HUES64 (cell line): ENCODE measurements around the gene AGPAT4.

Experiments
- H3K27ac ChIP-seq: 2 replicates; pipeline ENCODE4 v1.7.0; 2013; ENCODE audit warnings: low read depth, low read length, inconsistent platforms
- H3K27me3 ChIP-seq: 2 replicates; pipeline ENCODE4 v1.6.1; 2013; ENCODE audit warnings: mild to moderate bottlenecking, low read length; ENCODE audit not compliant: insufficient read depth
- H3K36me3 ChIP-seq: 2 replicates; pipeline ENCODE4 v1.6.1; 2013; ENCODE audit warnings: mild to moderate bottlenecking, low read length; ENCODE audit not compliant: insufficient read depth
- H3K4me1 ChIP-seq: 2 replicates; pipeline ENCODE4 v1.6.1; 2013; ENCODE audit warnings: mild to moderate bottlenecking, low read length, moderate library complexity; ENCODE audit not compliant: insufficient read depth
- H3K4me3 ChIP-seq: 2 replicates; pipeline ENCODE4 v1.5.1; 2013; ENCODE audit warnings: mild to moderate bottlenecking, low read length, moderate library complexity
- H3K9ac ChIP-seq: 2 replicates; pipeline ENCODE4 v1.6.1; 2013; ENCODE audit warnings: mild to moderate bottlenecking, low read depth, low read length
- H3K9me3 ChIP-seq: 2 replicates; pipeline ENCODE4 v1.6.1; 2013; ENCODE audit warnings: low read depth, low read length; ENCODE audit not compliant: insufficient read depth
- WGBS: fragments of 150-250, 120-280 bp; methylation state at CpG from one replicate; pipeline ENCODE4 v1.1.7; 2013; ENCODE audit warnings: missing lambda C conversion rate; 5-methylcytosine and 5-hydroxymethylcytosine counted together

The AGPAT4 gene

DNA sequence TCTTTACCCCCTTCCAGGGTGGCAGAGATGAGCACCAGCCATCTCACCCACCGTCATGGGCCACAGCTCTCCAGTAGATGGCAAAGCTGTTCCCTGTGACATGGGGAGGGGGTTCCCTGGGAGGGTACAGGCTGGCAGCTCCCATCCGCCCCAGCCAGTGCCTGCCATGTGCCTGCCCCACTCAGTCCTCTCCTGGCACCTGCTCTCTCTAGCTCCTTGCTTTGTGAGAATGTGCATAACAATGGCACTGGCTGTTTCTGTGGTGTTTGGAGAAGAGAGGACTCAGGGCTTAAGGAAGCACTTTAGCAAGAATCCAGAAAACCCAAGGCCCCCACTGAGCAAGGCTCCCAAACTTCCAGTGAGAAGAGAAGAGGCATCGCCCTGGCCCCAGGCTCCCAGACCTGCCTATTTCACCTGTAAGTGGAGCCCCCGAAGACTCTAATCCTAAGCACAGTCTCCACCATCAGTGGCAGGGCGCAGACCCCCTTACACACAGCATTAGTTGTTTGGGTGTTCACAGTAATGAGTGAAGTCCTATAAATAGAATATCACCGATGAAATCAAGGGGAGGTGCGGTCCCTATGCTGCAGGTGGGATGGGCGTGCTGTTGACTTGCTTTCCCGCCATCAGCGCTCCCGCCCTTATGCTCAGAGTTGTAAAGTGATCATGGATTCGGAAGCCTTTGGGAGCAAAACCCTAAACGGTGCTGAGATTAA lies 110.2 kb downstream of the AGPAT4 start:
- no peaks in the 10 kb centered on the region for H3K9me3 ChIP-seq
- H3K9ac ChIP-seq, result no peak overlapping the region
- peak overlapping the region; percentile 35; the same call in 1 of the 2 replicates for H3K27ac ChIP-seq
- H3K4me1 ChIP-seq, result peaks cover 24% of the 10 kb centered on the region
- peaks cover 53% of the 10 kb centered on the region for H3K36me3 ChIP-seq
- 87% methylated on average over 12 of the region's 13 CpGs for WGBS
- H3K4me3 ChIP-seq, result no peak overlapping the region
- H3K27me3 ChIP-seq, result no peaks in the 10 kb centered on the region

DNA sequence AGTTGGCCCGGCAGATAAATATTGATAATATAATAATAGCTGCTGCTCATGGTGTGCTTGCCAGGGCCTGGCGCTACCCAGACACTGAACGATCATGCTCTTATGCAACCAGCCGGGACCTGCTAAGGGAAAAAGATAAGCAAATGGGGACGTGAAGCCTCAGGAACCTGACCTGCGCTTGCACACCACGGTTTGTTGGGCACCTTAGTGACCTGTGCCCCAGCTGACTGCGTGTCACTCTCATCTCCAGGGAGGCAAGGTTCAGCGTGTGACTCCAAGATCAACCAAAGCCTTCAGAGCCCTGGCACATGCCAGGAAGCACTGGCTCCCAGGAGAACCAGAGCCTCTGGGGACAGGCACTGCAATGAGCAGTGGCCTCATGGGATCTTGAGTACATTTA lies 111.1 kb downstream of the AGPAT4 start:
- 92% methylated on average over 9 of the region's 9 CpGs for WGBS
- H3K36me3 ChIP-seq, result peaks cover 58% of the 10 kb centered on the region
- H3K4me3 ChIP-seq, result no peak overlapping the region
- H3K4me1 ChIP-seq, result peaks cover 18% of the 10 kb centered on the region
- no peak overlapping the region for H3K9ac ChIP-seq
- H3K9me3 ChIP-seq, result no peaks in the 10 kb centered on the region
- H3K27ac ChIP-seq, result no peak overlapping the region
- no peaks in the 10 kb centered on the region for H3K27me3 ChIP-seq

DNA sequence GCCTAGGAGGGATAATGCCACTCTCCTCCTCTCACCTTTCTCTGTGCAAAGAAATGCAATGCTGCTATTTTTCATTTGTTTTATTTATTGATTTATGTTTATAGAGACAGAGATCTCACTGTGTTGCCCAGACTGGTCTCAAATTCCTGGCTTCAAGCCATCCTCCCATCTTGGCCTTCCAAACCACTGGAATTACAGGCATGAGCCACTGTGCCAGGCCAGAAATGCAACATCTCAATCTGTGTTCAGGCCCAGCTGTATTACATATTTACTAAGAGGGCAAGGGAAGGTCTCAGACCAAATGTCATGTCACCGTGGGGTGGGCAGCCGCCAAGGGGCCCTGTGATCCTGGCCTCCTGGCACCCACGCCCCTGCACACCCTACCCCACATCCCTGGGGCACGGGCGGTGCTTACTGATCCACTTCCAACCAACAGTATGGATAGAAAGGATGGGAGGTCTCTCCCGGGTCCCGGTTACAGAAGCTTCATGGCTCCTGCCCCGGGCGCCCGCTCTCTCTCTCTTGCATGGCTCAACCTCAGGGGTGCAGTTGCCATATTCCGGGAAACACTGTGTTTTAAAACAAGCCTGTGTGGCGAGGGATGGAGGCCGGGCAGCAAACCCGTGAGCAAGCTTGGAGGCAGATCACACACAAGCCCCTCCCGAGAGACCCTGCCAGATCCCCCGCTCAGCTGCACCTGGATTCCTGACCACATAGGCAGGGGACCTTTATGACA lies 111.8 kb downstream of the AGPAT4 start:
- Histone ChIP-seq H3K27me3 (no peaks in the 10 kb centered on the region), H3K4me1 (peaks cover 14% of the 10 kb centered on the region), H3K4me3 (no peak overlapping the region), H3K36me3 (peaks cover 62% of the 10 kb centered on the region), H3K9ac (no peak overlapping the region), H3K27ac (no peak overlapping the region), H3K9me3 (no peaks in the 10 kb centered on the region)
- WGBS, result 96% methylated on average over 16 of the region's 16 CpGs

DNA sequence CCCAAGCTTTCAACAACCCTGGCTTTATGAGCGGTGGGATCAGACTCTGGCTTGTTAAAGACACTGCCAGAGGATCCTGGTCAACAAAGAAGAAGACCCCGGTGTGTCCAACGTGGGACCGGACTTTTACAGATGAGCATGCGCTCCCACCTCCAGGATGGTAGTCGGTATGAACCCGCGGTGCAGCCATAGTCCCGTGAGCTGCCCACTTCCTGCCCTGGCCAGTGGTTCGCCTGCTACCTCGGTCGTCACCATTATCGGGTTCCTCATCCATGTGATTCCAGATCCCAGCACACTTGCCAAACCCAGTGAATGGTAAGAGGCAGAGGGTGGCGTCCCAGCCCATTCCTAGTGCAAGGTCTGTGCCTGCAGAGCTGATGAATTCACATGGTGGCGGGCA lies 112.7 kb downstream of the AGPAT4 start:
- H3K27ac ChIP-seq, result no peak overlapping the region
- H3K9me3 ChIP-seq, result no peaks in the 10 kb centered on the region
- H3K9ac ChIP-seq, result no peak overlapping the region
- peaks cover 63% of the 10 kb centered on the region for H3K36me3 ChIP-seq
- WGBS, result 95% methylated on average over 15 of the region's 15 CpGs
- H3K27me3 ChIP-seq, result no peaks in the 10 kb centered on the region
- no peak overlapping the region for H3K4me3 ChIP-seq
- H3K4me1 ChIP-seq, result peaks cover 14% of the 10 kb centered on the region

DNA sequence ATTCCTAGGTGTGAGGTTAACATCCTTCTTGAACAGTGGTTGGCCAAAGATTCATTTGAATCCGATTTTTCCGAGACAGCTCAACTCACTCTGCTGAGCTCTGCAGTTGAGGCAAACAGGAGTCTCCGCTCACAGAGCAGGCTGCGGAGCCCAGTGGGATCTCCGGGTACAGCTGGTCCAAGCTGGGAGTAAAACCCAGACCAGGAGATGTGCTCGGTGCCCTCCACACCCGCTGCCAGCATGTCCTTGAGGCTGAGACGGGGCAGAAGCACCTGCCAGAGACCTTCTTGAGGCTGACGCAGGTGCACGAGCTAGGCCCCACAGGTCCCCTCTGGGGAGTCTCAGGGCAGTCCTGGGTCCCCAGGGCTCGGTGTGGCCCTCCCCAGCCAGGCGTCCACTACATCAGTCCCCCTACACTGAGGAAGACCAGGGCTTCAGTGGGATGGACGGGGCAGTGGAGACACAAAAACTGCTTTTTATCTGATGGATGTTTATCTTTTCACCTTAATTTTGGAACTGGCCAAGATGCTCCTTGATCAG lies 119.0 kb downstream of the AGPAT4 start:
- peaks cover 55% of the 10 kb centered on the region for H3K36me3 ChIP-seq
- no peak overlapping the region for H3K27ac ChIP-seq
- H3K4me3 ChIP-seq, result no peak overlapping the region
- 96% methylated on average over 13 of the region's 13 CpGs for WGBS
- no peaks in the 10 kb centered on the region for H3K9me3 ChIP-seq
- H3K4me1 ChIP-seq, result no peaks in the 10 kb centered on the region
- H3K9ac ChIP-seq, result no peak overlapping the region
- no peaks in the 10 kb centered on the region for H3K27me3 ChIP-seq

DNA sequence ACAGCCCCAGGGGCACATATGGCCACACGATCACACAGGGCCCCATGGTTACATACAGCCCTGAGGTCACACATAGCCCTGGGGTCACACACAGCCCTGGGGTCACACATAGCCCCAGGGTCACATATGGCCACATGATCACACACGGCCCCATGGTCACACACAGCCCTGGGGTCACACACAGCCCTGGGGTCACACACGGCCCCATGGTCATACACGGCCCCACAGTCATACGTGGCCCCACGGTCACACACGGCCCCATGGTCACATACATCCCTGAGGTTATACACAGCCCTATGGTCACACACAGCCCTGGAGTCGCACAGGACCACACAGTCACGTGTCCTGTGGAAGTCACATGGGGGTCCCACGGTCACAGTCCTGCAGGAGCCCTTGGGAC lies 120.1 kb downstream of the AGPAT4 start:
- no peak overlapping the region for H3K9ac ChIP-seq
- H3K9me3 ChIP-seq, result no peaks in the 10 kb centered on the region
- H3K4me3 ChIP-seq, result no peak overlapping the region
- WGBS, result 94% methylated on average over 10 of the region's 10 CpGs
- no peak overlapping the region for H3K27ac ChIP-seq
- no peaks in the 10 kb centered on the region for H3K4me1 ChIP-seq
- H3K36me3 ChIP-seq, result peaks cover 58% of the 10 kb centered on the region
- H3K27me3 ChIP-seq, result no peaks in the 10 kb centered on the region

DNA sequence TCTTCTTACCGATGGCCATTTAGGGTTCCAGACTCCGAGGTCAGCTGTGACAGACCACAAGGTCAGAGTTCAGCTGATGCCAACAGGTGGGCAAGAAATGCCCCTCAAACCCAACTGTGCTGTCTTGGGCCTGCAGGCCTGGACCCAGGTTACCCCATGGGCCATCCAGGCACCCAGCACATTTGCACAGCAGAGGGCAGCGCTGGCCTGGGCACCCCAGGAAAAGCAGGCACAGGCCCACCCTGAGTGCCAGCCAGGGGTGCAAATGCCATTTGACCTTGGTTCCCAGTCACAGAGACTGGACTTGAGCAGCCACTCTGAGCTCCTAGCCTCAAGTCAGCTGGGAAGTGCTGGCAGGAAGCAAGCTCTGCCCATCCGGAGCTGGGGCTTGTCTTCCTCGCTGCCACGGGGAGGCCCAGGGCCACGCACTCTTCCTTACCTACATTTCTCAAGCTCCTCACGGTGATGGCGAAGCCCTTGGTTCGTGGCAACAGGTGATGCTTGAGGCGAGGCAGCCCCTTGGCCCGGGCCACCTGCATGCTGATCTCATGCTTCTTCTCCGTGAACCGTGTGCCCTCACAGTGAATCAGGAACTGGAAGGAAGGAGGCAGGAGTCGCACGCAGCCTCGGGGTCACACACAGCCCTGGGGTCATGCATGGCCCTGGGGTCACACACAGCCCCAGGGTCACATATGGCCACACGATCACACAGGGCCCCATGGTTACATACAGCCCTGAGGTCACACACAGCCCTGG lies 120.8 kb downstream of the AGPAT4 start:
- Histone ChIP-seq H3K4me3 (no peak overlapping the region), H3K27me3 (no peaks in the 10 kb centered on the region), H3K4me1 (no peaks in the 10 kb centered on the region), H3K9me3 (no peaks in the 10 kb centered on the region), H3K36me3 (peaks cover 61% of the 10 kb centered on the region), H3K27ac (no peak overlapping the region), H3K9ac (no peak overlapping the region)
- 96% methylated on average over 18 of the region's 18 CpGs for WGBS

DNA sequence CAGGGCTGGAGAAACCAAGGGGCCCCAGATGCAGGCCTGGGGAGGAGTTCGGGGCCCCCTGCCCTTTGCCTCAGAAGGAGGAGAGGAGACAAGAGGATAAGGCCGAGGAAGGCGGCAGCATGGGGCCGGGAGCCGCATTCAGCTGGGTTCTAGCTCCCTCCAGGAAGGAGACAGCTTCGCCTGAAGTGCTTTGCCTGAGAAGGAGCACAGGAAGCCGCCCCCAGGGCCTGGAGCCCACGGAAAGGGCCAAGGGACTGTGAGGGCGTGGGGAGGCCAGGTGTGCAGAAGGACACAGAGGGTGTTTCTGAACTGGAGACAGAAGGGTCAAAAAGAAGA lies 121.4 kb downstream of the AGPAT4 start:
- Histone ChIP-seq H3K27ac (no peak overlapping the region), H3K9ac (no peak overlapping the region), H3K9me3 (no peaks in the 10 kb centered on the region), H3K4me3 (no peak overlapping the region), H3K4me1 (no peaks in the 10 kb centered on the region), H3K27me3 (no peaks in the 10 kb centered on the region), H3K36me3 (peaks cover 61% of the 10 kb centered on the region)
- WGBS, result 92% methylated on average over 9 of the region's 9 CpGs

DNA sequence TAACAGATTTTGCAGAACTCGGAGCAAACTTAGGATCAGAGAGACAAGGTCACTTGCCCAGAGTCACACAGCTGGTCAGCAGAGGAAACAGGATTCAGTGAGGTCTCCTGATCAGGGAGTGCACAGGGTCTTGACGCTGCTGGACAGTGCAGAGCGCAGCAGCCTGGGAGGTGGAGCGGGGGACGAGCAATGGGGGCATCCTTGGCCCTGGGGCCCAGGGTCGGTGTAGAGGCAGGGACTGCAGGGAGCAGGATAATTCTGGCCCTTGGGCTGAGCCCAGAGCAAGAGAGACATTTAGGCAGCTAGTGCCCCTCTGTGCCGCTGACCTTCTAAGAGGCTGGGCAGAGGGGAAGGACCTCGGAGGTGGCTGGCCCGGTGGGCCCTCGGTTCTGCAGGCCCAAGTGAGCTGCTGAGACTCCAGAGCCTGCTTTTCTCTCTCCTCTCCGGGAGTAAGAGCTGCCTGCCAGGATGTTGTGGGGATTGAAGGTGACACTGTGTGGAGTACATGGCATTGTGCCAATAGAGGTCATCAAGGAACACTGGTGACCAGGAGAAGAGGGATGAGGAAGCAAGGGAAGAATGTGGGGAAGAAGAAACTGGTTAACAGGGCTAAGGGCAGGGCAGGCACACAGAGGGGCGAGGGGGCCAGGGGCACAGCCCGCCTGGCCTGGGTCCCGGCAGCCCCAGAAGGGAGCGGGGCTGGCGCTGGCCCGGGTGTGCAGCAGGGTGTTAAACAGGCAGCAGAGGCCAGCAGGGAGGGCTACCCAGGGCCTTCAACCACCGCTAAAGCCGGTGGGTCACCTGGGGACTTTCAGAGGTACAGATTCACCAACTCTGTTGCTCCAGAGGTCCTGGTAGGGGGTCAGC lies 122.0 kb downstream of the AGPAT4 start:
- Histone ChIP-seq H3K36me3 (peaks cover 65% of the 10 kb centered on the region), H3K9ac (no peak overlapping the region), H3K4me1 (no peaks in the 10 kb centered on the region), H3K9me3 (no peaks in the 10 kb centered on the region), H3K27ac (no peak overlapping the region), H3K27me3 (no peaks in the 10 kb centered on the region), H3K4me3 (no peak overlapping the region)
- WGBS, result 93% methylated on average over 19 of the region's 19 CpGs

DNA sequence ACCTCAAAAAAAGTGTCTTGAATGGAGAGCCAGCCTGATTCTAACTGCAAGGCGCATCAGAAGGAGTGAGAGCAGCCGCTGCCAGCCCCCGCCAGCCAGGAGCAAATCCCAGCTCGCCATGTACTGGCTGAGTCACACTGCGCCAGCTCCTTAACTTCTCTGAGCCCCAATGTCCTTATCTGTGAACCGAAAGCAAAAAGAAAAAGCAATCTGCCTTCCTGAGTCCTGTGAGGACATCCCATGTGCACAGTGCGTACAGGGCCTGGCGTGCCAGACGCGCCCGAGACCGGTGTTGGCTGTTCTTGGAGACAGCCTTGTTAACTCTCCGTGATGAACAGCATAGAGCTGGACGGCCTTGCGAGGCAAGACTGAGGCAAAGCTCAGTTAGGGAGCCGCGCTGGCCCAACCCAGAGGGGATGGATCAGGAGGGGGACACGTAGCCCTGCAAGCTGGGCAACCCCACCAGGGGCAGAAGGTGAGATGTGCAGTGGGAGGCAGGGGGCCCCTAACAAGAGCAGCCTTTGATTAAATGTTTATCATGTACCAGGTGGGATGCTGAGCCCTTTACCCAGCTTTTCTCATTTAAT lies 122.7 kb downstream of the AGPAT4 start:
- H3K4me1 ChIP-seq, result no peaks in the 10 kb centered on the region
- no peak overlapping the region for H3K9ac ChIP-seq
- peaks cover 71% of the 10 kb centered on the region for H3K36me3 ChIP-seq
- WGBS, result 93% methylated on average over 18 of the region's 18 CpGs
- no peak overlapping the region for H3K27ac ChIP-seq
- no peaks in the 10 kb centered on the region for H3K27me3 ChIP-seq
- no peak overlapping the region for H3K4me3 ChIP-seq
- no peaks in the 10 kb centered on the region for H3K9me3 ChIP-seq
